ENCODE data around the gene KSR2. TPM values are rescaled to one million over a fixed set of nuclear protein-coding genes. Genes with fewer than 3 reads are reported as not detected.

Gene KSR2
- total RNA-seq, 2 experiments from 2014 or later, result 0.03 to 0.15 TPM

DNA sequence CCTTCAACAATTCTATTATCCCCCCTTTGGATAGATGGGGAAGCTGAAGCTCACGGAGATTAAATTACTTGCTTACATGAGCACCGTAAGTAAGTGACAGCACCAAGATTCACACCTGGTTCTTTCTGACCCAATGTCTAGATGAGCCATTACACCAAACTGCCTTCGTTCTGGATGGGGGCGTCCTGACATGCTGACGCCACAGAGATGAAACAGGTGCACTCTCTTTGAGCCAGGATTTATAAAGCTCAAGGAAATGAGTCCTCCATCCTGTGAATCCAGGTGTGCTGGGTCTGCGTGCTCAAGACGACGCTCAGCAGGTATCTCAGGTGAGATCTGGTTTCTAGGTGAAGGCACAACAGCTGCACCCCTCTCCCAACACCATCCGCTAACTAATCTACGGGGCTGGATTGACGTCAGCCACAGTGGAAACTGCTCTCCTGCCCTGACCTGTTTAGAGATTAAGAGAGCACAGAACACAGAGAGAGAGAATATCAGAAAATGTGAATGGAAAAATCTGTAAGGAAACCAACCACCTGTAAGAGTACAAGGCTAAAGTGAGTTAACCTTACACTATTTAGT, 61.6 kb downstream of the KSR2 start:
- Histone ChIP-seq H3K9me2 (ENCODE audit: insufficient read depth, low read length) (no peaks in the 10 kb centered on the region), H3K9me3 (ENCODE audit: low read length) (no peaks in the 10 kb centered on the region), H3K4me3 (ENCODE audit: low read depth, low read length, poor library complexity, severe bottlenecking) (no peak overlapping the region), H3K36me3 (ENCODE audit: insufficient read depth, low read length) (no peaks in the 10 kb centered on the region), H3K4me1 (ENCODE audit: insufficient read depth, low read length, poor library complexity, severe bottlenecking) (no peaks in the 10 kb centered on the region), H3K27ac (ENCODE audit: low read depth, low read length, poor library complexity, severe bottlenecking) (no peak overlapping the region), H3K4me2 (ENCODE audit: low read length) (no peak overlapping the region), H2AFZ (ENCODE audit: low read length) (no peak overlapping the region), H3K79me2 (ENCODE audit: insufficient read depth, low read depth, low read length) (no peaks in the 10 kb centered on the region), H4K20me1 (ENCODE audit: insufficient read depth, low read length) (no peaks in the 10 kb centered on the region)
- CTCF ChIA-PET (ENCODE audit: unreplicated experiment), result no interaction called here
- TF ChIP-seq CTCF (conservative IDR thresholded peaks at IDR 0.05; ENCODE audit: low read length), result no peak
- no peak for TF ChIP-seq EZH2phosphoT487 (IDR thresholded peaks at IDR 0.05; ENCODE audit: borderline replicate concordance, low read depth, low read length)
- intact Hi-C loops (cut with micrococcal nuclease; ENCODE audit: unreplicated experiment), result no loop called here
- POLR2A ChIA-PET, result no interaction called here
- no peak for DNase-seq (ENCODE audit: low spot score)
- BruUV-seq (replicated peaks), result no TSS peak

DNA sequence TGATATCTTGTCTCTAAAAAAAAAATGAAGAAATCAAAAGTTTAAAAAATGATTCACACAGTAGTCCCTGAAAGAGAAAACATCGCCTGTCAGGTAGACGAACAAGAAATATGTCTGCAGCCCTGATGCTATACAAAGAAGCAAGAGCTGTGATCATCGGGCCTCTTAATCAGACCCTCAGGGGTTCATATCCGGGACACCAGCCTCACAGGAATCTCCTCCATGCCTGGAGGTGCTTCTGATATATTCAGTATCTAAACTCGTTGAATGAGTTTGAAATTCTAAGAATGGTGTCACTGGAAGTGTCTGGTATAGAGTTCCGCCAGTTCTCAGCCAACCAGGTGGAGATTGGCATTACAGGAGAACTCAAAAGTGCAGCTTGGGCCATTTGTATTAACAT, 64.7 kb downstream of the KSR2 start:
- BruUV-seq (replicated peaks), result no TSS peak
- H3K4me3 ChIP-seq (ENCODE audit: low read depth, low read length, poor library complexity, severe bottlenecking), result no peak overlapping the region
- no peaks in the 10 kb centered on the region for H4K20me1 ChIP-seq (ENCODE audit: insufficient read depth, low read length)
- no peaks in the 10 kb centered on the region for H3K9me3 ChIP-seq (ENCODE audit: low read length)
- H3K4me2 ChIP-seq (ENCODE audit: low read length), result no peak overlapping the region
- no peaks in the 10 kb centered on the region for H3K36me3 ChIP-seq (ENCODE audit: insufficient read depth, low read length)
- intact Hi-C loops (cut with micrococcal nuclease; ENCODE audit: unreplicated experiment), result no loop called here
- no peaks in the 10 kb centered on the region for H3K4me1 ChIP-seq (ENCODE audit: insufficient read depth, low read length, poor library complexity, severe bottlenecking)
- no peaks in the 10 kb centered on the region for H3K79me2 ChIP-seq (ENCODE audit: insufficient read depth, low read depth, low read length)
- H3K27ac ChIP-seq (ENCODE audit: low read depth, low read length, poor library complexity, severe bottlenecking), result no peak overlapping the region
- POLR2A ChIA-PET, result no interaction called here
- no peaks in the 10 kb centered on the region for H3K9me2 ChIP-seq (ENCODE audit: insufficient read depth, low read length)
- CTCF ChIA-PET (ENCODE audit: unreplicated experiment), result no interaction called here
- TF ChIP-seq EZH2phosphoT487 (IDR thresholded peaks at IDR 0.05; ENCODE audit: borderline replicate concordance, low read depth, low read length) (no peak), CTCF (conservative IDR thresholded peaks at IDR 0.05; ENCODE audit: low read length) (no peak)
- DNase-seq (ENCODE audit: low spot score), result no peak
- no peak overlapping the region for H2AFZ ChIP-seq (ENCODE audit: low read length)

DNA sequence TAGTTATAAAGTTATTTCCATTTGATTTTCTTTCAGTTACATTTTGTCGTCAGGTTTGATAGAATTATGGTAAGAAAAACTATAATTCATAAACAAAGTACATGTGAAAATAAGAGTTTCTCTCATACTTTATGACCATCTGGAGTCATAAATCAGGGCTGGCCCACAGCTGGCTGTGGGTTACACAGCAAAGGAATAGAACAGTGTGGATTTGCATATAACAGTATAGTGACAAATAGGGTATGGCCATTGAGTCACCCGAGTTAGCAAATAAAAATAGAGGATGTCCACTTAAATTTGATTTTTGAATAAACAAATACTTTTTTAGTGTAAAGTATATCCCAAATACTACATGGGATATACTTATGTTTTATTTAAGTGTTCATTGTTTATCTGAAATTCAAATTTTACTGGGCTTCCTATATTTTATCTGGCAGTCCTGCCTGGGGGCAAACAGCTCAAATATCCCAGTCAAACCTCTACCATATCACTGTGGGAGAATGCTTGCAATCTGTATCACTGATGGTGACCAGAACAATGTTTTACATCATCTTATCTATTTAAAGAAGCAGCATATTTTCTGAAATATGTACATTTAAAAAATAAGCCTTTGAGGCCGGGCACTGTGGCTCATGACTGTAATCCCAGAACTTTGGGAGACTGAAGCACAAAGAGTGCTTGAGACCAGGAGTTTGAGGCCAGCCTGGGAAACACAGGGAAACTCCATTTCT, 65.5 kb downstream of the KSR2 start:
- no peak overlapping the region for H3K4me3 ChIP-seq (ENCODE audit: low read depth, low read length, poor library complexity, severe bottlenecking)
- no peak overlapping the region for H3K27ac ChIP-seq (ENCODE audit: low read depth, low read length, poor library complexity, severe bottlenecking)
- DNase-seq (ENCODE audit: low spot score), result no peak
- H3K79me2 ChIP-seq (ENCODE audit: insufficient read depth, low read depth, low read length), result no peaks in the 10 kb centered on the region
- no TSS peak for BruUV-seq (replicated peaks)
- H3K9me3 ChIP-seq (ENCODE audit: low read length), result no peaks in the 10 kb centered on the region
- POLR2A ChIA-PET, result interaction anchor here (0.5 kb wide), 1 partner anchor 40 kb away, joined by 3 read pairs; no protein-coding TSS in a partner anchor
- CTCF ChIA-PET (ENCODE audit: unreplicated experiment), result no interaction called here
- H3K4me1 ChIP-seq (ENCODE audit: insufficient read depth, low read length, poor library complexity, severe bottlenecking), result no peaks in the 10 kb centered on the region
- H4K20me1 ChIP-seq (ENCODE audit: insufficient read depth, low read length), result no peaks in the 10 kb centered on the region
- intact Hi-C loops (cut with micrococcal nuclease; ENCODE audit: unreplicated experiment), result no loop called here
- no peaks in the 10 kb centered on the region for H3K9me2 ChIP-seq (ENCODE audit: insufficient read depth, low read length)
- H2AFZ ChIP-seq (ENCODE audit: low read length), result no peak overlapping the region
- no peak for TF ChIP-seq EZH2phosphoT487 (IDR thresholded peaks at IDR 0.05; ENCODE audit: borderline replicate concordance, low read depth, low read length)
- TF ChIP-seq CTCF (conservative IDR thresholded peaks at IDR 0.05; ENCODE audit: low read length), result no peak
- H3K4me2 ChIP-seq (ENCODE audit: low read length), result no peak overlapping the region
- H3K36me3 ChIP-seq (ENCODE audit: insufficient read depth, low read length), result no peaks in the 10 kb centered on the region

All from OCI-LY7 (cell line).